Left ventricle myocardium inferior (tissue), 1 donor: ENCODE results near the gene SMYD3. TPM values are rescaled to one million over a fixed set of nuclear protein-coding genes. Genes with fewer than 3 reads are reported as not detected.

Source experiments
- DNase-seq: peaks from one replicate; pipeline ENCODE4 v3.0.0-alpha.2; 2020
- H3K27ac ChIP-seq: fragments of 200-600 bp; replicated peaks from 2 replicates; pipeline ENCODE4 v1.8.0; 2021
- H3K27me3 ChIP-seq: fragments of 200-600 bp; 2 replicates; pipeline ENCODE4 v1.8.0; 2021; ENCODE audit warnings: low read depth
- H3K36me3 ChIP-seq: fragments of 200-600 bp; 2 replicates; pipeline ENCODE4 v1.8.0; 2021
- H3K4me1 ChIP-seq: fragments of 200-600 bp; 2 replicates; pipeline ENCODE4 v1.8.0; 2021
- H3K4me3 ChIP-seq: fragments of 200-600 bp; 2 replicates; pipeline ENCODE4 v1.8.0; 2021; ENCODE audit warnings: mild to moderate bottlenecking, moderate library complexity
- H3K9me3 ChIP-seq: fragments of 200-600 bp; replicated peaks from 2 replicates; pipeline ENCODE4 v1.8.0; 2021
- CTCF ChIP-seq: fragments of 200-600 bp; IDR thresholded peaks from 2 replicates; pipeline ENCODE4 v1.8.0; 2021; ENCODE audit warnings: antibody characterized with exemption, mild to moderate bottlenecking, borderline replicate concordance
- intact Hi-C: fragments of 100-400 bp; cut with micrococcal nuclease; formaldehyde crosslinking; loops from one replicate; pipeline ENCODE4 v1.11.0; 2022
- total RNA-seq: library from RNA; stranded (reverse); fragmentation: NEBNext Ultra II Directional; extraction: Animal tissue kit (Norgen Biotek cat#: 25700); gene quantifications from one replicate; pipeline ENCODE4 v1.2.1, GENCODE V29; 2021
- donor health status: DM: no; HTN: yes; CAD: no; lungs with severe emphysema.

The SMYD3 gene
- total RNA-seq, 1 donor from 2014 or later, result 9.9 TPM

DNA sequence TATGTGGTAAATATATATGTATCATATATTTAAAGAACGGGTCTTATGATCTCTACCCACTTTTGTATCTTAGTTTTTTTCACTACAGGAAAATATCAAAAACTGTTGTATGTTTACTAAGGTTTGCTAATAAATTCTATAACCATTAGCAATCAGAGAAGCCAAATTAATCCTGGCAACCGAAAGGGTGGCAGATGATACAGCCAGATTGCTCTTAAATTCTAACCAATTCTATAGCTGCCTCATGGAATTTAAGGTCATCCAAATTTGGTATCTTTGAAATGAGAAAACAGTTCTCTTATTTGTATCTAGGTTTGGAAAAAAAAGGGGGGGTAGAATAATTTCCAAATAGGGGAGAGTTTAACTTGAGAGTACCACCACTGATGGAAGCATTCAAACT is 591.2 kb downstream of the SMYD3 start:
- Histone ChIP-seq H3K4me1 (no peaks in the 10 kb centered on the region), H3K9me3 (peaks cover 9% of the 10 kb centered on the region), H3K36me3 (peaks cover 7% of the 10 kb centered on the region), H3K27ac (no peak overlapping the region), H3K4me3 (no peak overlapping the region), H3K27me3 (no peaks in the 10 kb centered on the region)
- no peak for TF ChIP-seq CTCF
- intact Hi-C loops, result no loop called here
- no peak for DNase-seq

DNA sequence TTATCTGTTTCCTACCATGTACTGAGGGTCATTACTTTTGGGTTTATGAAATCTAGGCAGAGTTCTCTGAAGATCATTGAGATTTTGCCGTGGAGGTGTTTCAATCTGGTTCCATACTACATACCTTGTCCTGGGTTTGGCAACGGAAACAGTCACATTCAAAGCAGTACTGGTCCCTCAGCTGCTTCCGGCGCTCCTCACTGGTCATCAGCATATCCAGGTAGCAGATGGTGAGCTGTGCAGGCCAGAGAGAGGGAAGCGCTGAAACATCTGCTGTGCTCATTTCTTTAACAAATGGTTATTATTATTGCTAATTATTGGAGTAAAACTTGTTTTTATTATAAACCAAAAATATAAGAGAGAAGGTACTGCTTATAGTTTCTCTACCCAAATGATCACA is 591.7 kb downstream of the SMYD3 start:
- intact Hi-C loops, result no loop called here
- Histone ChIP-seq H3K27me3 (no peaks in the 10 kb centered on the region), H3K27ac (no peak overlapping the region), H3K9me3 (peaks cover 9% of the 10 kb centered on the region), H3K4me3 (no peak overlapping the region), H3K4me1 (no peaks in the 10 kb centered on the region), H3K36me3 (peaks cover 7% of the 10 kb centered on the region)
- no peak for TF ChIP-seq CTCF
- no peak for DNase-seq

DNA sequence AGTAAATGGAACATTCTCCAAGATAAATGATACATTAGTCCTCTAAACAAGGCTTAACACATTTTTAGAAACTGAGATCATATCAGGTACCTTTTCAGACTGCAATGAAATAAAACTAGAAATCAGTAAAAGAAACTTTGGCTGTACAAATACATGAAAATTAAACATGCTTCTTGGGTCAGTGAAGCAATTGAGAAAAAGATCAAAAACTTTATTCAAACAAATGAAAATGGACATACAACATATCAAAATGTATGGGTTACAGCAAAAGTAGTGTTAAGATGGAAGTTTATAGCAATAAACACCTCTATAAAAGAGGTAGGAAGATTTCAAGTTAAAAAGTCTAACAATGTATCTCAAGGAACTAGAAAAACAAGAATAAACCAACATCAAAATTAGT is 598.5 kb downstream of the SMYD3 start:
- no peaks in the 10 kb centered on the region for H3K4me1 ChIP-seq

DNA sequence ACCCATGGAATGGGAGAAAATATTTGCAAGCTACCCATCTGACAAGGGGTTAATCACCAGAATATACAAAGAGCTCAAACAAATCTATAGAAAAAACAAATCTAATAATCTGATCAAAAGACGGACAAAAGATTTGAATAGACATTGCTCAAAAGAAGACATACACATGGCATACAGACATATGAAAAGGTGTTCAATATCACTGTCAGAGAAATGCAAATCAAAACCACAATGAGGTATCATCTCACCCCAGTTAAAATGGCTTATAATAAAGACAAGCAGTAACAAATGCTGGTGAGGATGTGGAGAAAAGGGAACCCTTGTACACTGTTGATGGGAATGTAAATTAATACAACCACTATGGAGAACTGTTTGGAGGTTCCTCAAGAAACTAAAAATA is 600.9 kb downstream of the SMYD3 start:
- Histone ChIP-seq H3K4me1 (no peaks in the 10 kb centered on the region), H3K36me3 (no peaks in the 10 kb centered on the region), H3K4me3 (no peak overlapping the region), H3K27me3 (no peaks in the 10 kb centered on the region), H3K9me3 (no peaks in the 10 kb centered on the region), H3K27ac (no peak overlapping the region)
- intact Hi-C loops, result no loop called here
- TF ChIP-seq CTCF, result no peak
- DNase-seq, result no peak

More for the DNA sequence above, 598.5 kb downstream of the SMYD3 start:
- TF ChIP-seq CTCF, result no peak
- Histone ChIP-seq H3K27me3 (no peaks in the 10 kb centered on the region), H3K27ac (no peak overlapping the region), H3K36me3 (no peaks in the 10 kb centered on the region), H3K9me3 (peaks cover under 1% of the 10 kb centered on the region), H3K4me3 (no peak overlapping the region)
- no peak for DNase-seq
- intact Hi-C loops, result no loop called here

DNA sequence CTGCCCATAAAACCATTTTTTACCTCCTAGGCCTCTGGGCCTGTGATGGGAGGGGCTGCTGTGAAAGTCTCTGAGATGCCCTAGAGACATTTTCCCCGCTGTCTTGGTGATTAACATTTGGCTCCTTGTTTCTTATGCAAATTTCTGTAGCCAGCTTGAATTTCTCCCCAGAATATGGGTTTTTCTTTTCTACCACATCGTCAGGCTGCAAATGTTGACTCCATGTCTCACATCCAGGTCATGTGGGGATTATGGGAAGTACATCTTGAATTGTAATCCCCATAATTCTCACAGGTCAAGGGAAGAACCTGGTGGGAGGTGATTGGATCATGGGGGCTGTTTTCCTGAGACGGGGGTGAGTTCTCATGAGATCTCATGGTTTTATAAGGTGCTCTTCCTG is 603.2 kb downstream of the SMYD3 start:
- no peak overlapping the region for H3K27ac ChIP-seq
- intact Hi-C loops, result no loop called here
- no peaks in the 10 kb centered on the region for H3K9me3 ChIP-seq
- no peaks in the 10 kb centered on the region for H3K27me3 ChIP-seq
- peaks cover 3% of the 10 kb centered on the region for H3K36me3 ChIP-seq
- no peaks in the 10 kb centered on the region for H3K4me1 ChIP-seq
- no peak for DNase-seq
- no peak overlapping the region for H3K4me3 ChIP-seq
- no peak for TF ChIP-seq CTCF

- Histone ChIP-seq H3K27ac (no peak overlapping the region), H3K4me3 (no peak overlapping the region), H3K4me1 (peaks cover 2% of the 10 kb centered on the region), H3K27me3 (no peaks in the 10 kb centered on the region), H3K36me3 (peaks cover 3% of the 10 kb centered on the region), H3K9me3 (no peaks in the 10 kb centered on the region)
- TF ChIP-seq CTCF, result no peak
- intact Hi-C loops, result no loop called here
- no peak for DNase-seq
Measured at GRCh38 chr1:245901565-245901964, 605.5 kb downstream of the SMYD3 start.
